Ovary (tissue), 9 donors: Measurements from ENCODE around the gene RXRB. TPM values are rescaled to one million over a fixed set of nuclear protein-coding genes. Genes with fewer than 3 reads are reported as not detected.

Experiments
- DNase-seq, 5 donors: peaks; one replicate each; pipeline ENCODE4 v3.0.0-alpha.2; 2019 to 2020
- H3K27ac ChIP-seq, 2 donors: fragments of 200-600 bp; one replicate each; pipeline versions ENCODE4 v1.5.1 to v1.8.0; 2019 to 2022
- H3K27me3 ChIP-seq: fragments of 200-600 bp; one replicate; pipeline ENCODE4 v1.8.0; 2022
- H3K36me3 ChIP-seq: fragments of 200-600 bp; sonication (generic); one replicate; pipeline ENCODE4 v1.5.1; 2019
- H3K4me1 ChIP-seq: one replicate; pipeline ENCODE4 v1.8.1; 2013; ENCODE audit warnings: mild to moderate bottlenecking, moderate library complexity; ENCODE audit not compliant: insufficient read depth
- H3K4me3 ChIP-seq: fragments of 200-600 bp; sonication (generic); one replicate; pipeline ENCODE4 v1.5.1; 2017
- H3K9me3 ChIP-seq, 2 donors: fragments of 200-600 bp in 1 of 2; sonication (generic) in 1 of 2; one replicate each; pipeline versions ENCODE4 v1.5.1 to v1.8.1; 2013 to 2019; ENCODE audit warnings: mild to moderate bottlenecking in 1 of 2, moderate library complexity in 1 of 2
- CTCF ChIP-seq, 3 donors: fragments of 450-650 bp in 2 of 3; fragments of 200-600 bp in 1 of 3; IDR thresholded peaks; one replicate each; pipeline versions ENCODE4 v1.5.1 to v1.8.0; 2016 to 2022; ENCODE audit warnings: antibody characterized with exemption in 3 of 3, mild to moderate bottlenecking in 1 of 3
- EP300 ChIP-seq: sonication (generic); formaldehyde crosslinking; IDR thresholded peaks from one replicate; pipeline ENCODE4 v1.6.1; 2017; ENCODE audit warnings: antibody characterized with exemption
- POLR2A ChIP-seq: fragments of 450-650 bp; IDR thresholded peaks from one replicate; pipeline ENCODE4 v1.6.1; 2017; ENCODE audit warnings: antibody characterized with exemption, mild to moderate bottlenecking, moderate library complexity
- WGBS, 3 donors: extraction: QIAGEN DNeasy Blood & Tissue Kit in 1 of 3; methylation state at CpG; one replicate each; pipeline versions ENCODE4 v1.1.5 to v1.1.7; 2013 to 2017; 5-methylcytosine and 5-hydroxymethylcytosine counted together
- intact Hi-C, 4 donors: fragments of 100-400 bp; cut with DNase I; formaldehyde crosslinking; loops; one replicate each; pipeline versions ENCODE4 v1.11.0 to v1.15.1; 2022 to 2023
- polyA plus RNA-seq, 2 donors: library from polyadenylated mRNA; stranded (reverse); fragments of 200-250 nt in 1 of 2; fragments of 350-450 nt in 1 of 2; fragmentation: Illumina TruSeq in 1 of 2; extraction: RNeasy Lipid Tissue Mini Kit (QIAGEN cat#74804) in 1 of 2; gene quantifications; one replicate each; pipeline ENCODE4 v1.2.3, GENCODE V29; 2013 to 2014
- total RNA-seq, 7 donors: library from RNA; depleted of rRNA in 2 of 7; stranded (reverse); fragments of >200 nt in 2 of 7; fragmentation: NEBNext Ultra II Directional in 3 of 7; extraction: Animal tissue kit (Norgen Biotek cat#: 25700) in 3 of 7; gene quantifications; one replicate each; pipeline versions ENCODE4 v1.1.0 to v1.2.4, GENCODE V29; 2016 to 2023
- donor health status: DM: no; HTN: no; CAD: no; lungs with moderate emphysema.
- donor health status: DM: no; HTN: no; CAD: no.
- donor health status: Bipolar disorder and iron deficiency.
- donor health status: DM: yes; HTN: yes; CAD: no.
- donor health status: DM: no; HTN: no; CAD: no.
- donor health status: DM: yes; HTN: yes; CAD: no.

The RXRB gene
- total and polyA plus RNA-seq, 9 donors: 19.8 to 54.0 (median 48.5) TPM

- WGBS, 3 donors: 75 to 83% (median 76%) methylated on average over 11 of the region's 11 CpGs
- Histone ChIP-seq H3K4me3 (no peak overlapping the region), H3K9me3 (no peaks in the 10 kb centered on the region), H3K4me1 (no peaks in the 10 kb centered on the region), H3K27me3 (no peaks in the 10 kb centered on the region), H3K27ac (no peak overlapping the region), H3K36me3 (no peaks in the 10 kb centered on the region)
- intact Hi-C loops: loop anchor here in 3 of 4 donors (2.0 to 5.0 kb wide), 2 partner anchors 87 to 89 kb away; no protein-coding TSS in a partner anchor
- no peak for DNase-seq
- no peak for TF ChIP-seq EP300
- no peak for TF ChIP-seq POLR2A
- TF ChIP-seq CTCF (IDR thresholded peaks at IDR 0.05): no peak
Observed at GRCh38 chr6:33160096-33160495, 40.4 kb downstream of the RXRB start.

- 71 to 89% (median 75%) methylated on average over 2 of the region's 2 CpGs for WGBS, 3 donors
- no peak for TF ChIP-seq EP300
- TF ChIP-seq POLR2A: no peak
- no peak for TF ChIP-seq CTCF (IDR thresholded peaks at IDR 0.05)
Observed at GRCh38 chr6:33156964-33157363, 43.5 kb downstream of the RXRB start.

DNA sequence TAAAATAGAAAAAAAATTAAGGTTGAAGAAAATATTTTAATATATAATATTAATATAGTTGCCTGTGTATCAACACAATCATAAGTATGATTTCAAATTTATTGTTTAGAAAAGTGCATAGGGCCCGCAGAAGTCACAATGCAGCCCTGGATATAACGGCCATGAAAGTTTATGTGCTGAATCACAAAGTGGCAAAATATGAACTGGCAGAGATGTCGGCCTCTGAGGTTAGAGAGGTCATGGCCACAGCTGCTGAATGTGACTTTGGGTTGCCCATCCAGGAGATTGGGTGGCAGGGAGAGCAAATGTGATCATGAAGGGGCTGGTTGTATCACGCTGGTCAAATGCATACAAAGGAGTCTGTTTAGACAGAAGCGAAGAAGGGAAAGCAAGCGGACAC lies 43.9 kb downstream of the RXRB start:
- TF ChIP-seq EP300 (no peak), CTCF (IDR thresholded peaks at IDR 0.05) (no peak)
- Histone ChIP-seq H3K4me3 (no peak overlapping the region), H3K4me1 (no peaks in the 10 kb centered on the region), H3K27ac (no peak overlapping the region), H3K36me3 (no peaks in the 10 kb centered on the region), H3K9me3 (no peaks in the 10 kb centered on the region), H3K27me3 (no peaks in the 10 kb centered on the region)
- intact Hi-C loops: no loop called here
- WGBS, 3 donors: 72 to 80% (median 77%) methylated on average over 6 of the region's 6 CpGs
- no peak for DNase-seq

More at GRCh38 chr6:33156964-33157363, 43.5 kb downstream of the RXRB start:
- no peak for DNase-seq
- no peaks in the 10 kb centered on the region for H3K36me3 ChIP-seq
- no peaks in the 10 kb centered on the region for H3K27me3 ChIP-seq
- H3K9me3 ChIP-seq: no peaks in the 10 kb centered on the region
- intact Hi-C loops: no loop called here
- no peak overlapping the region for H3K27ac ChIP-seq
- no peaks in the 10 kb centered on the region for H3K4me1 ChIP-seq
- no peak overlapping the region for H3K4me3 ChIP-seq

DNA sequence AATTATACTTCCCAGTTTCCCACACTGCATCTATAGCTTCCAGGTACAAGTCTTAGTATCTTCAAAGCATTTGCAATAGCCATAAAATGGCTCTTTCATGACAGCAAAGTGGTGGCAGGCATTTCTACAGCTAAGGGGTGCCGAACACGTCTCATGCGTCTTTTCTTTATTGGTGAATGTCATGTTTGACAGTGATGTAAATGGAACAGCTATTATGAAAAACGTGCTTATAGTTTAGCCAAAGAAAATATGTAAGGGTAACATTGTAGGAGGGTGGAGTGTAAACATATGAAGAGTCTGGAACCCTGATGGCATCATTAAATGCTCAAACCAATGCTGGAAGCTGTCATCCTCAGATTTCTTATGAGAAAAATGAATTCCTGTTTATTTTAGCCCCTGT lies 46.1 kb downstream of the RXRB start:
- H3K4me1 ChIP-seq: no peaks in the 10 kb centered on the region
- 58 to 68% (median 64%) methylated on average over 4 of the region's 4 CpGs for WGBS, 3 donors
- H3K4me3 ChIP-seq: no peak overlapping the region
- no peak for DNase-seq
- TF ChIP-seq POLR2A: no peak
- no peak for TF ChIP-seq CTCF (IDR thresholded peaks at IDR 0.05)
- TF ChIP-seq EP300: no peak
- H3K9me3 ChIP-seq: no peaks in the 10 kb centered on the region
- intact Hi-C loops: no loop called here
- no peak overlapping the region for H3K27ac ChIP-seq
- no peaks in the 10 kb centered on the region for H3K36me3 ChIP-seq
- H3K27me3 ChIP-seq: no peaks in the 10 kb centered on the region
